Activated CD8-positive, alpha-beta memory T cell treated with anti-CD3 and anti-CD28 coated beads for 24 hours (primary cell): ENCODE measurements around the gene OCEL1.

Experiments used
- DNase-seq: peaks from one replicate; pipeline ENCODE4 v3.0.0-alpha.2; 2020

OCEL1 gene

GRCh38 chr19:17210296-17210695, 15.7 kb upstream of the OCEL1 start:
- DNase-seq, result no peak

DNA sequence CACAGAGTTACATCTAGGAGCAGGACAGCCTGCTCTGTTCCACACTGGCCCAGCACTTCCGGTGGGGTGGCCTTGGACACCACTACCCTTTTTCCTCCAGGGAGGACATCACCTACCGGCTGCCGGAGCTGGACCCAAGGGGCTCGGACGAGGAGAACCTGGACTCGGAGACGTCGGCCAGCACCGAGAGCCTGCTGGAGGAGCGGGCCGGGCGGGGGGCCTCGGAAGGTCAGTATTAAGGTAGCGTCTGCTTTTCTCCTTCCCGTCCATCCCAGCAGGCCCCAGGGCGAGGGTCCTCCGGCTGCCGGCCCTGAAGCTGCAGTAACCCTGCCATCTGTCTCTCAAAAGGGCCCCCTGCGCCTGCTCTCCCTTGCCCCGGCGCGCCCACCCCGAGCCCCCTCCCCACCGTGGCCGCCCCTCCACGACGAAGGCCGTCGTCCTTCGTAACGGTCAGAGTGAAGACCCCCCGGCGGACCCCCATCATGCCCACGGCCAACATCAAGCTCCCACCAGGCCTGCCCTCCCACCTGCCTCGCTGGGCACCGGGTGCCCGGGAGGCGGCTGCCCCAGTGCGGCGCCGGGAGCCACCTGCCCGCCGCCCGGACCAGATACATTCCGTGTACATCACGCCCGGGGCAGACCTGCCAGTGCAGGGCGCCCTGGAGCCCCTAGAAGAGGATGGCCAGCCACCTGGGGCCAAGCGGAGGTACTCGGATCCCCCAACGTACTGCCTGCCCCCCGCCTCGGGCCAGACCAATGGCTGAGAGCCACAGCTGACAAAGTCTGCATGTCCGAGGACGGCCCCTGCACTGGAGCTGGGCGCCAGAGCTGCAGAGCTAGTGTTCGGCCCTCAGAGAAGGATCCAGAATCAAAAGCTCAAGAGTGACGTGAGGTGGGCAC, 14.2 kb upstream of the OCEL1 start:
- no peak for DNase-seq

DNA sequence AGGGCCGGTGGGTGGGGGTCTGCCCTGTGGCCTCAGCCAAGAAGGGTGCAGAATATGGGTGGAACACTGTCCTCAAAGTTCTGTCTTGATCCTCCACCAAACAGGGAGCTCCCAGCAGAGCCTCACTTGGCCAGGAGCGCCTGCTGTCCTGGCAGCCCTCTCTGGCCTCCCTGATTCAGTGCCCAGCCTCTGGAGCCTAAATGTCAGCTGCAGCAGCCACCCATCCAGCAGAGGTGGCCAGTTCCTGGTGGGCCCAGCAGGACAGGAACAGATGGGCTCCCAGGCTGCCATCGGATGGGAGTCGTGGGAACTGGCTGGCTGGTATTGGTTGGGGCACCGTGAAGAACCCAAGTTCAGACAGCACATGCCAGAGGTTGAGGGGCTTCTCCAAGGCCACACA, 12.7 kb upstream of the OCEL1 start:
- DNase-seq, result no peak

GRCh38 chr19:17214508-17215126, 11.4 kb upstream of the OCEL1 start:
- DNase-seq, result no peak

- DNase-seq, result peak; percentile 90
Observed at GRCh38 chr19:17215127-17215971, 10.7 kb upstream of the OCEL1 start, which contains the start of gene USE1. Gene USE1, plus strand, starts transcription at chr19:17215357. Its CDS starts 49 bp downstream, at chr19:17215406.

DNA sequence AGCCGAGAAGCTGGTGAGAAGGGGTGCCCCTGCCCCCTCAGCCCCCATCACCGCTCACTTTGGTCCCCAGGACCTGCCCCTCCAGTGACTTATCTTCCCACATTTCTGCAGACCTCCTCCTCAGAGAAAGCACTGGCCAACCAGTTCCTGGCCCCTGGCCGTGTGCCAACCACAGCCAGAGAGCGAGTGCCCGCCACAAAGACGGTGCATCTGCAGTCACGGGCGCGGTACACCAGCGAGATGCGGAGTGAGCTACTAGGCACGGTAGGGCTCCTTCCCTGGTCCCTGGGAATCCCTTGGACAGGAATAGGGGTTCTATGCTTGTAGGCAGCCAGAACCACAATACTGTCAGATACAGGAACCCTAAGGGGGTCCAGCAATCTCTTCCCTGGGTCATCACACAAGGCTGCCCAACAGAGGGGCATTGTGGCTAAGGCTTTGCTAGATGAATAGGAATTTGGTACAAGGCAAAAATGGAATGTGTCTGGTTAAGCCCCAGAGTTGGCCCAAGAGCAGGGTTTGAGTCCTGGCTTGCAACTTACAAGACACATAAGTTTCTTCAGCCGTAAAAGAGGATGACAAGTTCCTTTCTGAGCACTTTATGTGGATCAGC, 9.9 kb upstream of the OCEL1 start:
- no peak for DNase-seq

DNA sequence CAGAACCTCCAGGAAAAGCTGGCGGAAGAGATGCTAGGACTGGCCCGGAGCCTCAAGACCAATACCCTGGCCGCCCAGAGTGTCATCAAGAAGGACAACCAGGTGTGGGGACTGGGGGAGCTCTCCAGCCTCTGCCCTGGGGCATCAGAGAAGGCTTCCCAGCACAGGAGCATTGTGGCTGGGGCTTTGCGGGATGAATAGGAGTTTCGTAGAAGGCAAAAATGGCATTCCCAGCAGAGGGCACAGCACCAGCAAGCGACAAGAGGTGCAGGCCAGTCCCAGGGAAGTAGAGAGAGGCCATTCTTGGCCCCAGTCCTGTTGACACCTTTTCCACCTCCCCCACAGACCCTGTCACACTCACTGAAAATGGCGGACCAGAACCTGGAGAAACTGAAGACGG, 6.7 kb upstream of the OCEL1 start:
- no peak for DNase-seq

DNA sequence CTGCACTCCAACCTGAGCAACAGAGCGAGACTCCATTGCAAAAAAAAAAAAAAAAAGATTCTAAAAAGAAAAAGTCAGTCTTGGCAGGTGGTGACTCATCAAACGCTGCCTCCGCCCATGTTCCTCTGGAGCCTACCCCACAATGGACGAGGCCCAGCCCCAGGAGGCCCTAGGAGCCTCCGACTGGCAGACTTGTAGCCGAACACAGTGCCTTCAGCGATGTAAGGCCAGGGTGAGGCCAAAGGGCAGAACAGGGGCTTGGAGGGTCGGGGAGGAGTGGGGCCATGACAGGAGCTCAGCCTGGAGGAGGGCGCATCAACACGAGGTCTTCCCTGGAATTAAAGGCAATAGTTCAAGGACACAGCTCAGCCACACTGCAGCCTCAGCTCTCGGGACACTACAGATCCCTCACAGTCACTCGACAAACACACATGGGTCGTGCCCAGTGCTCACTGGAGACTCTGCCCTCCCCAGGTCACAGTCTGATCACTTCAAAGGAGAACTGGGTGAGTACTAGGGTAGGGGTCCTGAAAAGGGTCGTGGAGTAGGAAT, 5.7 kb upstream of the OCEL1 start:
- DNase-seq, result no peak

- DNase-seq, result no peak
Observed at GRCh38 chr19:17225053-17225452, 973 bp upstream of the OCEL1 start.

- no peak for DNase-seq
Observed at GRCh38 chr19:17227798-17228367, 1.9 kb downstream of the OCEL1 start.

GRCh38 chr19:17229890-17230289, 3.9 kb downstream of the OCEL1 start:
- no peak for DNase-seq

GRCh38 chr19:17232258-17232657, 6.2 kb downstream of the OCEL1 start:
- no peak for DNase-seq

DNA sequence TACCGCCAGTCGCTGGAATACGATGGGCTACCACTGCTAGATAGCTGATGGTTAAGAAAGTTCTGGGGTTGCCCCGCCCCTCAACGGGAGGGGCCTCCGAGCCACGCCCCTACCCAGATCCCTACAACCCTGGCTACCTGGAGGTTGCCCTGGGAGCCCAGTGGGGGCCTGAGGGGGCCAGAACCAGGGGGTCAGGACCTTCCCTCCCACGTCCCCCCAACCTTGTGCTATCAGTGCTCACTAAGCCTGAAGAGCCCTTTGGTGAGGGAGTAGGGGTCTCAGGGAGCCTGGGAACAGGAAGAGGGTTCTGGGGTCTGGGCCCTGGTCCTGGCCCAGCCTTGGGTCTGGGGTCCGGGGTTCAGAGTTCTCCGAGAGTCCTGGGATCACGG, 8.9 kb downstream of the OCEL1 start:
- no peak for DNase-seq

GRCh38 chr19:17235300-17235970, 9.4 kb downstream of the OCEL1 start:
- peak; percentile 87 for DNase-seq

GRCh38 chr19:17235971-17236777, 10.1 kb downstream of the OCEL1 start:
- no peak for DNase-seq

GRCh38 chr19:17236811-17237543, 11.0 kb downstream of the OCEL1 start:
- DNase-seq, result no peak

DNA sequence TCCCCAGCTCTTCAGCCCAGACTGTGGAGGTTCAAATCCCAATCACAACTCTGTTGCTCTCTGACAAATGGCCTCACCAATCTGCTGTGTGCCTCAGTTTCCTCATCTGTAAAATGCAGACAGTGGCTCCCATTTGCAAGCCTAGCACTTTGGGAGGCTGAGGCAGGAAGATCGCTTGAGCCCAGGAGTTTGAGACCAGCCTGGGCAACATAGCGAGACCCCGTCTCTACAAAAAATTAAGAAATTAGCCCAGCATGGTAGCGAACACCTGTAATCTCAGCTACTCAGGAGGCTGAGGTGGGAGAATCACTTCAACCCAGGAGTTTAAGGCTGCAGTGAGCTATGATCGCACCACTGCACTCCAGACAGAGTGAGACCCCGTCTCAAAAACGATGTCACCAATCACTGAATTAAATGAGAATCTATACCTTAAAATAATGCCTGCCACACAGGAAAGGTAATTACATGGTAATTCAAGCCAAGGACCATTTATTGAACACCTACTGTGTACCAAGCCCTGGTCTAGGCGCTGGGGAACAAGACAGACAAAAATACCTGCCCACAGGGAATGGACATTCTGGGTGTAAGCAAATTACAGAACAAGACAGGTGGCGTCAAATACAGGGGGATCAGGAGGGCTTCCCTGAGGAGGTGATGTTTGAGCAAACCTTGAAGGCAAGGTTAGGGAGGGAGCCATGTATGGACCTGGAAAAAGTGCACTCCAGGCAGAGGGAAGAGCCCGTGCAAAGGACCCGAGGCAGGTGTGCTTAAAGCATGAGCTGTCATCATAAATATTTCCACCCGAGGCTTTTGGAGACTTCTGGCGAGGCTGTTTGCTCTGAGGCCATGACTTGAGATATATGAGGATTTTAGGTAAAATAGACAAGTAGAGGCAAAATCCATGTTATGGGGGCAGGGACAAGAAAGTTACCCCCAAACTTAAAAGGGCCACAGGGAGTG, 12.0 kb downstream of the OCEL1 start:
- no peak for DNase-seq

- DNase-seq, result no peak
Observed at GRCh38 chr19:17240062-17240752, 14.2 kb downstream of the OCEL1 start.
